Measurements from ENCODE around the gene STAG3. TPM values are rescaled to one million over a fixed set of nuclear protein-coding genes. Genes with fewer than 3 reads are reported as not detected.

Gene STAG3
- total RNA-seq, 2 donors from 2014 or later: 7.8 to 22.1 TPM

- no peak for ATAC-seq (replicated peaks)
- Mint-ChIP-seq H3K36me3 (ENCODE audit: low read depth) (no peaks in the 10 kb centered on the region), H3K9me3 (no peaks in the 10 kb centered on the region), H3K27me3 (no peaks in the 10 kb centered on the region), H3K4me1 (peaks cover 39% of the 10 kb centered on the region), H3K27ac (peak overlapping the region; percentile 63), H3K4me3 (peak overlapping the region; percentile 63)
Observed at GRCh38 chr7:100163871-100164270, 13.8 kb upstream of the STAG3 start.

DNA sequence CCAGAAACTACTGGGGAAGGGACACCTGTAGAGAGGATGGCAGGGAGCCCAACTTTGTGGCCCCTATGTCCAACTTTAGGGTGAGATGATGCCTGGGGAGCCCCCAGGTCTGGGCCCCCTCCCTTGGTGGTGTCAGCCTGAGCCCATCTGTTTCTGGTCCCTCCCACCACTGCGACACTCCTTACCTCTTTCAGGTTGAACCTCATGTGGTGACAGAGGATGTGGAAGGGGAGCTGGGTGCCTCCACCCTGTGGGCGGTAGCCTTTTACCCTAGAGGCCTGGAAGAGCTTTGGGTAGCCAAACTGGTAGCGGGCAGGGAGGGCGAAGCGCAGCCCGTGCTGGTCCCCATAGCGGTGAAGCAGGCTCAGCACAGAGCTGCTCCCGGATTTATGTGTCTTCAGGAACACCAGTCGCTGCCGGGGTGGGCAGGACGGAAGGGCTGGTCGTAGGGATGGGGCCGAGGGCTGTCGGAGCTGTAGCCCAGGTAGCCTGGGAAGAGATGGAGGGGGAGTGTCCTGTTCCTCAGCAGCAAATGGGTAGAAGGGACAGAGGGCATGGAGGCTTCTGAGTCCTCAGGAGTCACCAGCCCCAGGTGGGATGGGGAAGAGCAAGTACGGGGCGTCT is 11.3 kb upstream of the STAG3 start:
- Mint-ChIP-seq H3K9me3 (no peaks in the 10 kb centered on the region), H3K4me3 (peak overlapping the region; percentile 92), H3K27me3 (peaks cover 5% of the 10 kb centered on the region), H3K27ac (peak overlapping the region; percentile 82), H3K4me1 (peaks cover 46% of the 10 kb centered on the region), H3K36me3 (ENCODE audit: low read depth) (no peaks in the 10 kb centered on the region)
- ATAC-seq (replicated peaks): peak; percentile 62

- peaks cover 51% of the 10 kb centered on the region for H3K4me1 Mint-ChIP-seq
- peak overlapping the region; percentile 92 for H3K4me3 Mint-ChIP-seq
- H3K9me3 Mint-ChIP-seq: no peaks in the 10 kb centered on the region
- peak overlapping the region; percentile 82 for H3K27ac Mint-ChIP-seq
- no peaks in the 10 kb centered on the region for H3K36me3 Mint-ChIP-seq (ENCODE audit: low read depth)
- peaks cover 5% of the 10 kb centered on the region for H3K27me3 Mint-ChIP-seq
- no peak for ATAC-seq (replicated peaks)
Observed at GRCh38 chr7:100166970-100167911, 10.5 kb upstream of the STAG3 start.

- Mint-ChIP-seq H3K9me3 (no peaks in the 10 kb centered on the region), H3K27ac (peak overlapping the region; percentile 82), H3K27me3 (peaks cover 5% of the 10 kb centered on the region), H3K4me1 (peaks cover 50% of the 10 kb centered on the region), H3K36me3 (ENCODE audit: low read depth) (no peaks in the 10 kb centered on the region), H3K4me3 (peak overlapping the region; percentile 92)
- ATAC-seq (replicated peaks): peak; percentile 10
Observed at GRCh38 chr7:100167912-100168323, 9.8 kb upstream of the STAG3 start.

DNA sequence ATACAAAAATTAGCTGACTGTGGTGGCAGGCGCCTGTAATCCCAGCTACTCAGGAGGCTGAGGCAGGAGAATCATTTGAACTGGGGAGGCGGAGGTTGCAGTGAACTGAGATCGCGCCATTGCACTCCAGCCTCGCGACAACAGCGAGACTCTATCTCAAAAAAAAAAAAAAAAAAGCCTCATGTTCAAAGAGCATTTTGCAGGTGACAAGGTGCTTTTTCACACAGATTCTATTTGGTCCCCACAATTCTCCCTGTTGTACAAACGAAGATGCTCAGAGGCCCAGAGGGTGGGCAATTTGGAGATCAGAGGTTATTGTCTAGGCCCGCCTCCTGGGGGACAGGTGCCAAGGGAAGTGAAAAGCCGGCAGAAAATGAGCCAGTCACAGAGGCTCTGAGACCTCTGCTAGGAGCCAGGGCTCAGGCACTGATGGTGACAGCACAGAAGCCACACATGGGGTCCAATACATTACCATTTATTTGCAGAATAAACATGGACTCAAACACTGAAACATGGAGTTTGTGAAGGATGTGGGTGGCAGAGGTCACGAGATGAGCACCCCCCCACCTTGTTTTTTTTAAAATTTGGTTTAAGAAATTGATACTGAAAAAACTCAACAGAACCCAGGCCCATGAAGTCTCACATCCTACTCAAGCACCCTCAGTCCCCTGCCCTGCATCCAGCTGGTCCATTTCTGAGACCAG is 8.4 kb upstream of the STAG3 start:
- Mint-ChIP-seq H3K9me3 (no peaks in the 10 kb centered on the region), H3K4me1 (peaks cover 43% of the 10 kb centered on the region), H3K27ac (no peak overlapping the region), H3K36me3 (ENCODE audit: low read depth) (no peaks in the 10 kb centered on the region), H3K4me3 (peak overlapping the region; percentile 92), H3K27me3 (peaks cover 5% of the 10 kb centered on the region)
- ATAC-seq (replicated peaks): no peak

DNA sequence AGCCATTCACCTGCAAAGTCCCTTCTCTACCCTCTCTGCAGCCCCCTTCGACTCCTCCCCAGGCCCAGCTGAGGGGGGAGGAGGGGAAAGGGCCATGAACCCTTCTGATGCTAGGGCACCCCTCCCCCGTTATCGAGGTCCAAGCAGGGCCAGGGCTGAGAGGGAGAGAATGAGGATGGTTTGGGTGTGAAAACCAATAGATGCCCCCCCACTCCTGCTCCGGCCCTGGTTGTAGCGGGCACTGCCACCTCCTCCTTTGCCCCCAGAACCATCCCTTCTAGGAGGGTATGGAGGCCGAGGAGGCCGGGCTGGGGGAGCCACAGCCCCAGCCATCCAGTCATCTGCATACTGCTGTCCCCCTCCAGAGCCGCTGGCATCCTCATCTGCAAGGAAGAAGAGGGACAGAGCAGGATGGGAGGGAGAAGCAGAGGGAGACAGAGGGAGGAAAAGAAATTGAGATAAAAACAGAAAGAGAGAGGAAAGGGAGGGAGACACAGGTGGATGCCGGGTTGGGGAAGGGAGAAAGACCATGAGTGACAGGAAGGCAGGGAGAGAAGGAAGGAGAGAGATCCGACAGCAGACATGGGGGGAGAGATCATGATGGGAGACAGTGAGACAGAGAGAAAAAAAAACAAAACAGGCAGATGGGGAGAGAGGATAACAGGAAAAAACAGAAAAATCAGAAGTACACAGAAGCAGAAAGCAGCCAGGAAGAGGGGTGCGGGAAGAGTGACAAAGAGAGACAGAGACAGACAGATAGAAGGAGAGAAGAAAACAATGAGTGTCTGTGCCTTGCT is 7.4 kb upstream of the STAG3 start:
- ATAC-seq (replicated peaks): no peak
- Mint-ChIP-seq H3K4me1 (peaks cover 49% of the 10 kb centered on the region), H3K36me3 (ENCODE audit: low read depth) (no peaks in the 10 kb centered on the region), H3K4me3 (peak overlapping the region; percentile 92), H3K27me3 (peaks cover 5% of the 10 kb centered on the region), H3K27ac (no peak overlapping the region), H3K9me3 (no peaks in the 10 kb centered on the region)

- Mint-ChIP-seq H3K36me3 (ENCODE audit: low read depth) (no peaks in the 10 kb centered on the region), H3K4me3 (peak overlapping the region; percentile 92), H3K4me1 (peaks cover 49% of the 10 kb centered on the region), H3K27me3 (peaks cover 5% of the 10 kb centered on the region), H3K27ac (no peak overlapping the region), H3K9me3 (no peaks in the 10 kb centered on the region)
- ATAC-seq (replicated peaks): peak; percentile 48
Observed at GRCh38 chr7:100171087-100171681, 6.5 kb upstream of the STAG3 start.

DNA sequence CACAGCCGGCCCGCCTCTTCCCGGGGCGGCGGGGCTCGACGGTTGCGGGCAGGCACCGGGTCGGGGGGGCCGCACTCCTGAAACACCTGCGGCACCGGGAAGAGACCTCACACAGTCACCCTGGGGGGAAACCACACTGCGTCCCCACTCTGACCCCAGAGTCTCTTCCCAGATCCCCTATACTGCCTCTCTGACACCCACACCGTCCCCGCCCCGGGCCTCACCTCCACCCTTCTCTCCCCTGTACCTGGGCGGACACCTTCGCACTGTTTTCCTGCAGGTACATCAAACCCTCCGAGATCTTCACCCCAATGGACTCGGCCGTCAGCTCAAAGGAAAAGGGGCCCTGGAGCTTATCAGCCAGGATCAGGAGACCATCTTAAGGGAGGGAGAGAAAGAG is 5.9 kb upstream of the STAG3 start:
- peaks cover 42% of the 10 kb centered on the region for H3K4me1 Mint-ChIP-seq
- H3K27ac Mint-ChIP-seq: no peak overlapping the region
- H3K4me3 Mint-ChIP-seq: peak overlapping the region; percentile 70
- peak; percentile 19 for ATAC-seq (replicated peaks)
- H3K27me3 Mint-ChIP-seq: peaks cover 5% of the 10 kb centered on the region
- H3K36me3 Mint-ChIP-seq (ENCODE audit: low read depth): no peaks in the 10 kb centered on the region
- H3K9me3 Mint-ChIP-seq: no peaks in the 10 kb centered on the region

GRCh38 chr7:100173806-100174495 is 3.8 kb upstream of the STAG3 start:
- H3K27me3 Mint-ChIP-seq: peaks cover 5% of the 10 kb centered on the region
- H3K27ac Mint-ChIP-seq: peak overlapping the region; percentile 37
- ATAC-seq (replicated peaks): no peak
- no peaks in the 10 kb centered on the region for H3K36me3 Mint-ChIP-seq (ENCODE audit: low read depth)
- H3K4me3 Mint-ChIP-seq: no peak overlapping the region
- H3K9me3 Mint-ChIP-seq: no peaks in the 10 kb centered on the region
- H3K4me1 Mint-ChIP-seq: peaks cover 22% of the 10 kb centered on the region

GRCh38 chr7:100174582-100174981 is 3.1 kb upstream of the STAG3 start:
- no peak for ATAC-seq (replicated peaks)
- H3K36me3 Mint-ChIP-seq (ENCODE audit: low read depth): no peaks in the 10 kb centered on the region
- H3K27ac Mint-ChIP-seq: no peak overlapping the region
- H3K4me3 Mint-ChIP-seq: no peak overlapping the region
- H3K9me3 Mint-ChIP-seq: no peaks in the 10 kb centered on the region
- peaks cover 22% of the 10 kb centered on the region for H3K4me1 Mint-ChIP-seq
- H3K27me3 Mint-ChIP-seq: peaks cover 5% of the 10 kb centered on the region

GRCh38 chr7:100175296-100175935 is 2.3 kb upstream of the STAG3 start:
- Mint-ChIP-seq H3K27ac (no peak overlapping the region), H3K36me3 (ENCODE audit: low read depth) (no peaks in the 10 kb centered on the region), H3K4me3 (peak overlapping the region; percentile 3), H3K4me1 (peaks cover 22% of the 10 kb centered on the region), H3K27me3 (peaks cover 4% of the 10 kb centered on the region), H3K9me3 (peaks cover 2% of the 10 kb centered on the region)
- ATAC-seq (replicated peaks): no peak

- H3K9me3 Mint-ChIP-seq: peaks cover 3% of the 10 kb centered on the region
- peak overlapping the region; percentile 75 for H3K4me3 Mint-ChIP-seq
- H3K27me3 Mint-ChIP-seq: no peaks in the 10 kb centered on the region
- H3K4me1 Mint-ChIP-seq: peaks cover 24% of the 10 kb centered on the region
- ATAC-seq (replicated peaks): no peak
- no peak overlapping the region for H3K27ac Mint-ChIP-seq
- H3K36me3 Mint-ChIP-seq (ENCODE audit: low read depth): no peaks in the 10 kb centered on the region
Observed at GRCh38 chr7:100176096-100177044, 1.3 kb upstream of the STAG3 start.

Measured in activated T-helper 17 cell treated with anti-CD3 and anti-CD28 coated beads, Interleukin-2, amount 50 U/mL, for 72 hours (primary cell).